NCI-H748 treated with DMSO at 0.1 percent for 48 hours (cell line): Measurements from ENCODE around the gene SLC6A18.
"Not testable (repeated sequence)": the region's sequence is repeated elsewhere in the genome, so short reads cannot be mapped to it uniquely, and the experiment has no call there.

Experiments
- DNase-seq: peaks from one replicate; lab custom pipeline; 2025; lab: John Stamatoyannopoulos, UW

The SLC6A18 gene

DNA sequence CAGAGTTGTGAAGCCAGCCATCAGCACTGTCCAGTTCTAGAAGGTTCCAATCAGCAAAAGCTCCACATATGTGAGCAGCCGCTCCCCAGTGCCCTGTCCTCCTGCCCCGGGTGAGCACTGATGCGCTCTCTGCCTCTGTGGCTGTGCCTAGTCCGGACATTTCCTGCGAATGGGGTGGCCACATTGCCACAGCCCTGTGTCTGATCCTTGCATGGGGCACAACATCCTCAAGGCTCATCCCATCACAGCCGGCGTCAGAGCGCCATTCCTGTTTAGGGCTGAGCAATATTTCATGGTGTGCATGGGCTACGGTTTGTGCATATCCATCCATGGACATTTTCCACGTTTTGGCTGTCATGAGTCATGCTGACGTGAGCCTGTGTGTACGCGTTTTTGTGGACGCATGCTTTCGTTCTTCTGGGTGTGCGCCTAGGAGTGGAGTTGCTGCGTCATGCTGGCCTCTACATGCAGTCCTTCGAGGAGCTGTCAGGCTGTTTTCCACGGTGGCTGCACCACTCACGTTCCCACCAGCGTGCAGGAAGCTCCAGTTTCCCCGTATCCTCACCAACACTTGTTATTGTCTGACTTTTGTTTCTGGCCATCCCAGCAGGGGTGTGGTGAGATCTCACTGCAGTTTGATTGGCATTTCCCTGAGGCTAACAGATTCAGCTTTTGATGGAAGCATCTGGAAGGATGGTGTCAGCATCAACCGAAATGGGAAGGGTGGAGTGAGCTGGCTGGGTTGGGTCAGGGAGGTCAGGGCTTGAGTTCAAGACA is 9.7 kb upstream of the SLC6A18 start:
- no peak for DNase-seq

DNA sequence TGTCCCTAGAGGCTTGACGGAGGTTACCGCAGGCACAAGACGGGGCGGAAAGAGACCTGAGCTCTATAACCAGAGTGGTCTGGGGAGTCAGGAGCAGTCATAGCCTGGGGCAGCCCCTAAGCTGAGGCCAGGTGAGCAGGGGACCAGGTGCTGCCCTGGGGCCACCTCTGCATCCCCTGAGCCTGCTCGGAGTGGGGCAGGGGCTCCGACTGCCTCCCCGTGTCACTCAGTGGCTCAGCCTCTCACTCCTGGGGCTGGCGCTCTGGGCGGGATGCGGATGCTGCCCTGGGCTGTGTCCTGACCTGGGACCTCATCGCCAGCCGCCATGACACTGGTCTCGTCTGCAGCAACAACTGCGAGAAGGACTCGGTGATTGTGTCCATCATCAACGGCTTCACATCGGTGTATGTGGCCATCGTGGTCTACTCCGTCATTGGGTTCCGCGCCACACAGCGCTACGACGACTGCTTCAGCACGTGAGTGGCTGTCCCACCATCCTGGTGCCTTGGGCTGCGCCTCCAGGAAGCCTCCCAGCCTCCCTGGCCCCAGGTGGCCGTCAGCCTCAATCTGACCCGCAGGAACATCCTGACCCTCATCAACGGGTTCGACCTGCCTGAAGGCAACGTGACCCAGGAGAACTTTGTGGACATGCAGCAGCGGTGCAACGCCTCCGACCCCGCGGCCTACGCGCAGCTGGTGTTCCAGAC is 8.8 kb upstream of the SLC6A18 start:
- DNase-seq = no peak

DNA sequence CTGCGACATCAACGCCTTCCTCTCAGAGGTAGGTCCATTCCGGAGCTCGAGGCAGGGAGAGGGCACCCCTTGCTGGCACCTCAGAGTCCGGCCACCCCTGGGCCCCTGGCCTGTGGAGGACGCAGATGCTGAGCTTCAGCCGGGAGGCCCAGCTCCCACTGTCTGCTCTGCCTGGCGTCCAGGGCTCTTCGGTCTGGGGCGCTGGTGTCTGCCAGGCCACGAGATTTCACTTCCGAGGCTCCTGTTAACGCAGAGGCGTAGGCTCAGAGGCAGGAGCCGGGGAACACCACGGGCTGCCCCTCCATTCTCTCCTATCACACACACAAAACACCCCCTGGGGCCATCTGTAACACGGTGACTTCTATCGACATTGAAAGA is 8.3 kb upstream of the SLC6A18 start:
- DNase-seq = no peak

DNA sequence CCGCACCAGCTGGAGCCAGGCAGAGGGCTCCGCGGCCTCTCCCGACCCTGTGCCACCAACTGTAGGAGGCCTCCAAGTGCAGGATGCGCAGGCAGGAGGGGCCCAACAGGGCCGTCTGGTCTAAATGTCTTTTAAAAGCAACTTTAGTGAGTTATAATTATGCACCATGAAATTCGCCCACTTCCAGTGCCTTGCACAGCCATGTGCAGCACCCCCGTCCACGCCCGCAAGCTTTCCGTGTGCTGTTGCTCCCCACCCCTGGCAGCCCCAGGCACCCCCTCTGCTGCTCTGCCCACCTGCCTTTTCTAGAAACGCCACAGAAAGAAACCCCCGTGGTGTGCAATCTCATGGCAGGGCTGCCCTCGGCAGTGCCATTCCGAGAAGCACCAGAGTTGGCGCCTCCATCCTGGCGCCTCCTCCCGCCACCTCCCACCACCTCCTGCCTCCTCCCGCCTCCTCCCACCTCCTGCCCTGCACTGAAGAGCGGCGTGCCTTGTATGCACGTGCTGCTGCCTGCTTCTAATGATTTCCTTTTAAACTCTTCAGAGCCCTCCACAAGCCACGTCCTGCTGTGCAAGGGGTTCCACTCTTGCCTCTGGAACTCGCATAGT is 7.5 kb upstream of the SLC6A18 start:
- no peak for DNase-seq

DNA sequence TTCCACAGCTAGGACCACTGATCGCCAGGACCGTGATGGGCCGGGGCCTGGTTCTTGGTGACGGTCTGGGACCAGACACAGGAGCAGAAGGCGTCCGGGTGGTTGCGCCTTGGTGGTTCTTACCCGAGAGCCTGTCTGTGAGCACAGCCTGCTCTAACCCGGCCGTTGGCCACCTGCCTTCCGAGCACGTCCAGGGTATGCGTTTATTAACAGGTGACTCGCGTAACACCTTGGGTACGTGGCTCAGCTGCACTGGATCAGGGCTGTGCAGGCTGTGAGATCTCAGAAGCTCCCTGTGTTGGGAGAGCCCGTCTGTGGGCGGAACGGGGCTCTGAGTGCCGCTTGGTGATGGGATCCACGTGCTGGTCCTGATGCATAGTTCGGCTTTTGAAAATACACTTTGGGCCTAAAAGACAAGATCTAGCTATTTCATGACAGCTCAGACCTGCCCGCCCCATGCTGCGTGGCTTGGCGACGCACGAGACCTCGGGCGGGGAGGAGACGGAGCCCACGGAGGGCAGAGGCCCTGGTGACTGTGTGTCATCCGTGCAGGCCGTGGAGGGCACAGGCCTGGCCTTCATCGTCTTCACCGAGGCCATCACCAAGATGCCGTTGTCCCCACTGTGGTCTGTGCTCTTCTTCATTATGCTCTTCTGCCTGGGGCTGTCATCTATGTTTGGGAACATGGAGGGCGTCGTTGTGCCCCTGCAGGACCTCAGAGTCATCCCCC is 6.7 kb upstream of the SLC6A18 start:
- DNase-seq = no peak

DNA sequence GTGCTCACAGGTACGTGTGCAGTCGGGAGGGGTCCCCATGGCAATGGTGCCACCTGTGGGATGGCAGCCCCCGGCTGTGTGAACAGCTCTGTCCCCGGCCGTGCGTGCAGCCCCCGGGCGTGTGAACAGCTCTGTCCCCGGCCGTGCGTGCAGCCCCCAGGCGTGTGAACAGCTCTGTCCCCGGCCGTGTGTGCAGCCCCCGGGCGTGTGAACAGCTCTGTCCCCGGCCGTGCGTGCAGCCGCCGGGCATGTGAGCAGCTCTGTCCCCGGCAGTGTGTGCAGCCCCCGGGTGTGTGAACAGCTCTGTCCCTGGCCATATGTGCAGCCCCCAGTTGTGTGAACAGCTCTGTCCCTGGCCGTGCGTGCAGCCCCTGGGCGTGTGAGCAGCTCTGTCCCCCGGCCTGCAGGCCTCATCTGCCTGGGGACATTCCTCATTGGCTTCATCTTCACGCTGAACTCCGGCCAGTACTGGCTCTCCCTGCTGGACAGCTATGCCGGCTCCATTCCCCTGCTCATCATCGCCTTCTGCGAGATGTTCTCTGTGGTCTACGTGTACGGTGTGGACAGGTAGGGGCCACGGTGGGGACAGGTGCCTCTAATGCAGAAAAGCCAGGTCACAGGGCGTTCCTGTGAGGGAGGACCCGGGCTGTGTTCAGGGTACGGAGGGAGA is 5.9 kb upstream of the SLC6A18 start:
- DNase-seq = no peak

DNA sequence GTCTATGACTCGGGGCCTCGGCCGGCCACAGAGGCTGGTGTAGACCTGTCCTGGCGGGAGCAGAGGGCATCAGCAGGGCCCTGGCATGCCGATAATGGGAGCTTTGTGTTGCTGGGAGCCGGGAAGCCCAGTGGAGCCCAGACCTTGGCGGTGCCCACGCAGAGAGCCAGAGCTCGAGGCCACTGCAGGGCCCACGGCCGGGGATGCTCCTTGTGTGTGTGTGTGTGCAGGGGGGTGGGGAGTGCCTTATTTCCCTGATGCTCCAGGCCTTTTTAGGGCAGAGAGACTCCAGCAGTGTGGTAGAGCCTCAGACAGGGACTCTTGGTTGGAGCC is 5.4 kb upstream of the SLC6A18 start:
- no peak for DNase-seq

DNA sequence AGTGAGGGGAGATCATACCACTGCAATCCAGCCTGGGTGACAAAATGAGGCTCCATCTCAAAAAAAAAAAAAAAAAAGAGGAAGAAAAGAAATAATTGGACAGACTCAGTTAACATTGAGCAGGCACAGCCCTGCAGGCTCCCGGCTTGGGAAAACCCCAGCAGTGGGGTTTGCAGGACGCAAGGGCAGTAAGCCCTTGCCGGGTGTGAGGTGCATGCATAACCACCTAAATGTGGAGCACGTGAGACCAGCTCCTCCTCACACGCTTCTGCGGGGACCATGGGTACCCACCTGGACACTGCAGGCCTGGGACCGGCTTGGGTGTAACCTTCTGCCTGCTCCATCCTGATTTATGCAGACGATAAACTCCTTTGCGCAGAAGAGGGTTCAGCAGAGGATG is 4.8 kb upstream of the SLC6A18 start:
- DNase-seq = no peak

DNA sequence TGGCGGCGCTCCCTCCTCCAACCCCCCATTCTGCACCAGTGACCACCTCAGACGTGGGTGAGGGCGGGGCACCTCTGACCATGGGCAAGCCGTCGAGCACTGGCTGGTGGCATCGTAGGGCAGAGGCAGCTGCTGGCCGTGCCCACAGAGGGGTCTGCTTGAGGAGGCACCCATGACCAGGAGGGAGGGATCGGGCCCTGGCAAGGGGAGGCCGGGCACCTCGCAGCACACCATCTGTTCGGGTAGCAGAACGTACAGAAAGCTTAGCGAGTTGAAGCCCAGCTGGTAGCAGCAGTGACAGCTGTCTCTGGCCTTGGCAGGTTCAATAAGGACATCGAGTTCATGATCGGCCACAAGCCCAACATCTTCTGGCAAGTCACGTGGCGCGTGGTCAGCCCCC is 4.3 kb upstream of the SLC6A18 start:
- DNase-seq = no peak

DNA sequence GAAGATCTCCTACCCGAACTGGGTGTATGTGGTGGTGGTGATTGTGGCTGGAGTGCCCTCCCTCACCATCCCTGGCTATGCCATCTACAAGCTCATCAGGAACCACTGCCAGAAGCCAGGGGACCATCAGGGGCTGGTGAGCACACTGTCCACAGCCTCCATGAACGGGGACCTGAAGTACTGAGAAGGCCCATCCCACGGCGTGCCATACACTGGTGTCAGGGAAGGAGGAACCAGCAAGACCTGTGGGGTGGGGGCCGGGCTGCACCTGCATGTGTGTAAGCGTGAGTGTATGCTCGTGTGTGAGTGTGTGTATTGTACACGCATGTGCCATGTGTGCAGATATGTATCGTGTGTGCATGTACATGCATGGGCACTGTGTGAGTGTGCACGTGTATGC is 3.5 kb upstream of the SLC6A18 start:
- DNase-seq = no peak

DNA sequence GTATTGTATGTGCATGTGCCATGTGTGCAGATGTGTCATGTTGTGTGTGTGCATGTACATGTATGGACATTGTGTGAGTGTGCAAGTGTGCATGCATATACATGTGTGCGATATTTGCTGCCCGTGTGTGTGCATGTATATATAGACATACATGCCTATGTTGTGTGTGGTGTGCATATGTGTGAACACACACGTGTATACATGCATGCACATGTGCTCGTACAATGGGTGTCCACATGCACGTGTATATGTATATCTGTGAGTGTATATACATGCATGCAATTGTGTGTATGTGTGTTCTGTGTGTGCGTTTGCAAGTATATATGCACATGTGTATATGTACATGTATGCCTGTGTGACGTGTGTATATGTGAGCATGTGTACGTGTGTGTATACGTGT is 3.0 kb upstream of the SLC6A18 start:
- DNase-seq = no peak

DNA sequence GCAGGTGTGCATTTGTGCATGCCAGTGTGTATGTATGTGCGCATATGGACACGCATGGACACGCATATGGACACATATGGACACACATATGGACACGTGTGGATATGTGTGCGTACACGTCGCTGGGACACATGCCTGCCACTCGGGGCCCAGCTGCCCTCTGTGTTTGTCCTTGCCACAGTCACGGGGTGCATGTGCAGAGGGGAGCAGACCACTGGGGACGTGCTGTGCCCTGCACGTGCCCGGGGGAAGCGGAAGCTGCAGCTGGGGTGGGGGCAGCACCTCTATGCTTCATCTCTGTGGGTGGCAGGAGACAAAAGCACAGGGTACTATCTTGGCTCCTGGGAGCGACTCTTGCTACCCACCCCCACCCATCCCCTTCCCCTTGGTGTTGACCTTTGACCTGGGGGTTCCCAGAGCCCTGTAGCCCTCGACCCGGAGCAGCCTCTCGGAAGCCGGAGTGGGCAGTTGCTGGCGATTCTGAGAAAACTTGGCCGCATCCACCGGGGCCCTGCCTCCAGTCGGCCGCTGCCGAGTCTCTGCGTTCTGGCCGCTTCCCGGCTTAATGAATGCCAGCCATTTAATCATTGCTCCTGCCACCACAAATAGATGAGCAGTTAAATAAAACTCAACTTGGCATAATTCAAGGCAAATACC is 2.4 kb upstream of the SLC6A18 start:
- no peak for DNase-seq

DNA sequence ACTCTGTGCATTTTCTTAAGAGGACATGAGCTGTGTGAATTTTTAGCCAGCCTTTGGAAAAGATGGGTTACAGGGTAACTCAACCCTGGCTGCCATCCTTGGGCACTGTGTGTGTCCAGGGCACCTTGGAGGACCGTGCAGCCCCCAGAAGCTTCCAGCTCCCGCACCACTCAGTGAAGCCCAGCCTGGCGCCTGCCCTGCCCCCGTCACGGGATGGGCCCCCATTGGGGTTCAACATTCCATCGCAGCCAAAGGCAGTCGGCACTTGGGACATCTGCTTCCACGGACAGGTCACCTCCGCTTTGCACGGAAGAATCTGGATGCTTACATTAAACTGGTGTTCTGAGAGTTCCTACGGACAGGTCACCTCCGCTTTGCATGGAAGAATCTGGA is 1.9 kb upstream of the SLC6A18 start:
- no peak for DNase-seq

DNA sequence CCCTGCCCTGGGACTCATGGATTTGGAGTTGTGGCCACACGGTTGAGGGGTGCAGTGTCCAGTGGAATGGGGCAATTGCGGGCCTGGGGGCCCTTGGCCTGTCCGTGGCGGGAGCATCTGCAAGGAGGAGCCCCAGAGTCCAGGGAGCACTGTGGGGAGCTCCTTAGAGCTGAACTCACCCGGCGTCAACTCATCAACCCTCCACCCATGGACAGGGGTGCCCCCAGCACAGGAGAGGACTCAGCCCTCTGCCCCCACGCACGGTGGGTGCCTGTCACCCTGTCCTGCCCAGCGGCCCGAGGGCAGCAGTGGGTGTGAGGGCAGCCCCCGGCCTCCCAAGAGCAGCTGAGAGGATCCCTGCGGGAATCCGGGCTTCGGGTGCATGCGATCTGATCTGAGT is 550 bp upstream of the SLC6A18 start:
- DNase-seq = no peak

DNA sequence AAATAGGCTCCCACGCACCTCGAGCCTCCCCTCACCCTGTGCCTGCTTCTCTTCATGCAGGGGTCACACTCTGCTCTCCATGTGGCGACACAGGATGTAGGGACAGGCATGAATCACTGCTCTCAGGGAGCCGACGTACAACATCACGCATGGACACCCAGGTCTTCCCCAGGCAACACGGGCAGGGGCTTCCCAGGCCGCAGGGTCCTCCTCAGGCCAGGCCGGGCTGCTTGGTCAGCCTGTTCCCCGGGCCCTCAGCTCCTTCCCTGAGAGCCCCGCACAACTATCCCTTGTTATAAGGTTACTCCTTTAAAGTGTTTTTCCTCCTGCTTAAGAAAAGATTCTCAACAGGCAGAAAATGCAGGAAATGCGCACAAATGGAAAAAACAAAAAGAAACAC is 1.1 kb downstream of the SLC6A18 start:
- no peak for DNase-seq

DNA sequence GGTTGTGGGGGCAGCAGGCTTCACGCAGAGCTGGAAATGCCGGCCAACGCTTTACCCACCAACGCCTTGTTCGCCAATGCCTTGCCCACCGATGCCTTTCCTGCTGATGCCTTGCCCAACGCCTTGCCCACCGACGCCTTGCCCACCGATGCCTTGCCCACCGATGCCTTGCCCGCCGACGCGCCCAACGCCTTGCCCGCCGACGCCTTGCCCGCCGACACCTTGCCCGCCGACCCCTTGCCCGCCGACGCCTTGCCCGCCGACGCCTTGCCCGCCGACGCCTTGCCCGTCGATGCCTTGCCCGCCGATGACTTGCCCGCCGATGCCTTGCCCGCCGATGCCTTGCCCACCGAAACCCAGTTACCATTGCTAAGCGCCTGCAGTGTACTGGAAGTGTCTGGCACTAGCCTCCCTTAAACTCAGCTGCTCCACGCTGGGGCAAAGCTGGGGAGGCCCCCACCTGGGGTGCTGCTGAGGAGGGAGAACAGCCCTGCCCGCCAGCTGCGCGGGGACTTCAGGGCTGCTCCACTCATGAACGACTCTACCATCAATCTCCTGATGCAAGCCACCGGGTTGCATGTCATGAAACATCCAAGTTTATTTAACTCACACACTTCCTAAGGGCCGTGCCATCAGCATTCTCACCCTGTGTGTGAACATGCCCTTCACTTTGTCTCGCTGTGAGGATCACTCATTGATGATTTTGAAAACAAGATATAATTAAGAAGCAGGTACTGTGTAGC is 1.8 kb downstream of the SLC6A18 start:
- DNase-seq = no peak

DNA sequence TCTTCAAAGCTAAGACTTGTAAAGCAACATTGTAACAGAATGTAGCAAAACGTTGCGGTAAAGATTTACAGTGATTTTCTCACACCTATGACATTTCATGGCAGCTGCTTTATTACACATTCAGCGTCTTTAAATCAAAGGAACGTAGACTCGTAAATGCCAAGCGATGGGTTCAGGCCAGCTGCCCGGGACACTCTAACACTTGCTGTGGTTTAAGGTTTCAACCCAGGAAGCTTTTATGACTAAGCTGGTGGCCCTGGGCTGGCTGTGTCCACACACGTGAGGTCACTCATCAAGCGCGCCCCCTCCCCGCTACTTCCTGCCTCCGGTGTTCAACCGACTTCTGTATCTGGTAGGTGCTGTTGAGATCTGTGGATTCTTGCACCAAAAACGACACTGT is 2.5 kb downstream of the SLC6A18 start:
- DNase-seq = no peak

DNA sequence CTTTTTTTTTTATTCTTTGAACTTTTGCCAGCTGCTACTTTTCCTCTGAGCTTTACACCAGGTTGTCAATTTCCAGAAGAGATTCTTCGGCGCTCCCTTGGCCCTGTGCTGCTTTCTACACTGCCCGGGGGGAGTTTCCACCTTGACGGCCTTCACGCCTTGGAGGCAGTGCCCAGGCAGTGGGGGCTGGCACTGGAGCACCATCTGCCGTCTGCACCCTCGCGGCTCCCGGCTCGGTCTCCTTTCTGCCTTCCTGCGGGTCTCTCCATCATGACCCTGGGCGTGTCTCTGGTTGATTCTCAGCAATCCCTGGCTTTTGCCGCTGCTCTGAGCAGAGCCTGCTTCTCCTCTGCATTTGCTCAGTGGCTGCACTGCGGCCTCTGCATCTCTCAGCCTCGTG is 2.9 kb downstream of the SLC6A18 start:
- no peak for DNase-seq

DNA sequence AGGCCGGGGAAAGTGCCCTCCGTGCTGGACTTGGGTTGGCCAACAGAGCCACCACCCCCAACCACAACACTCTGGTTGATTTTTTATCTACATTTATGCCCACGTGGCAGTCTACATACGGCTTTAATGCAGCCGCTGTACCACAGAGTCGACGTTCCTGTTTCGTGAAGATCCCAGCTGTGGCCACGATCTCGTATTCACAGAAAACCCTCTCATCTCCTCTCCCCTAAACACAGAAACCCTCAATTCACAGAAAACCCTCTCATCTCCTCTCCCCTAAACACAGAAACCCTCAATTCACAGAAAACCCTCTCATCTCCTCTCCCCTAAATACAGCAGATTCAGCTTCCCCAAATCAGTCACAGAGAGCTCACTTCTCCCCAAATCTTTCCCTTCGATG is 3.8 kb downstream of the SLC6A18 start:
- not testable (repeated sequence) for DNase-seq

DNA sequence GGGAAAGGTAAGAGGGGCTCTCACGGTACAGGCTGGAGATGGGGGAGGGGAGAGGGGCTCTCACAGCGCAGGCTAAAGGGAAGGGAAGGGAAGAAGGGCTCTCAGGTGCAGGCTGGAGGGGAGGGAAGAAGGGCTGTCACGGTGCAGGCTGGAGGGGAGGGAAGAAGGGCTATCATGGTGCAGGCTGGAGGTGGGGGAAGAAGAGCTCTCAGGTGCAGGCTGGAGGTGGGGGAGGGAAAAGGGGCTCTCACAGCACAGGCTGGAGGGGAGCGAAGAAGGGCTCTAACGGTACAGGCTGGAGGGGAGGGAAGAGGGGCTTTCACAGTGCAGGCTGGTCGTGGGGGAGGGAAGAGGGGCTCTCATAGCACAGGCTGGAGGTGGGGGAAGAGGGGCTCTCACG is 4.6 kb downstream of the SLC6A18 start:
- no peak for DNase-seq

DNA sequence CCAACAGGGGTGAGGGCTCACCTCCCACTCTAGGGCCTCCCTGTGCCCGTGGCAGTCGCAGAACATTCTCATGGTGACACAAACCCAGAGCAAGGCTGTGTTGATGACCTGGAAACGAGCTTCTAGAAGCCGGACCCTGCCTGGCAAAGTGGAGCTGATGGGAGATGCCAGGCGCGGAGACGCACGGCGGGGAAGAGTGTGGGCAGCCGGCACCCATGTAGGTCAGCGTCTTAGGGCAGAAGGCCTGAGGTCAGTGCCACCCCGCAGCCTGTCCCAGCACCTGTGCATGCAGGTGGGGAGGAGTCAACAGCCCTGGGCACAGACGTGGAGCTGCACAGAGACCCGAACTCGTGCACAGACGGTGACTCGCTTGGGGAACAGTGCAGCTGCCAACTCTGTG is 5.4 kb downstream of the SLC6A18 start:
- no peak for DNase-seq
